ENCODE data around the gene FRMPD2.
"Not testable (repeated sequence)": the region's sequence is repeated elsewhere in the genome, so short reads cannot be mapped to it uniquely, and the experiment has no call there.

Gene FRMPD2

GRCh38 chr10:48122618-48123017 is 151.9 kb downstream of the FRMPD2 start:
- DNase-seq (ENCODE audit: low spot score in 2 of 2); H3K4me3 ChIP-seq; H3K4me1 ChIP-seq; H3K36me3 ChIP-seq (replicated peaks); H3K9me3 ChIP-seq; in situ Hi-C loops (cut with MboI; ENCODE audit: low sequenced_read_pairs); H3K27me3 ChIP-seq (ENCODE audit: low read depth): not testable (repeated sequence)

GRCh38 chr10:48110277-48110676 is 164.2 kb downstream of the FRMPD2 start:
- in situ Hi-C loops (cut with MboI; ENCODE audit: low sequenced_read_pairs); H3K9me3 ChIP-seq; H3K4me3 ChIP-seq; DNase-seq (ENCODE audit: low spot score in 2 of 2); H3K36me3 ChIP-seq (replicated peaks); H3K4me1 ChIP-seq; H3K27me3 ChIP-seq (ENCODE audit: low read depth): not testable (repeated sequence)

Measured in HAP-1 (cell line).